B cell (primary cell): Measurements from ENCODE around the gene POLE2. TPM values are rescaled to one million over a fixed set of nuclear protein-coding genes. Genes with fewer than 3 reads are reported as not detected.

ENCODE experiments used
- ATAC-seq: fragments of 200-7000 bp; cut with Tn5 transposase; one replicate; pipeline ENCODE4 v1.10.0; 2021; ENCODE audit warnings: low read depth, mild to moderate bottlenecking, moderate number of reproducible peaks, moderate library complexity
- CTCF ChIA-PET: fragments of 350-600 bp; sonication (Branson Sonifier 250); formaldehyde crosslinking; loops from one replicate; lab custom pipeline; 2021; ENCODE audit warnings: antibody characterized with exemption, inconsistent platforms; lab: Charles Lee
- POLR2A ChIA-PET: fragments of 350-600 bp; sonication (Branson Sonifier 250); formaldehyde crosslinking; loops from one replicate; lab custom pipeline; 2021; ENCODE audit warnings: antibody characterized with exemption; lab: Charles Lee
- DNase-seq: peaks from one replicate; pipeline ENCODE4 v3.0.0; 2013
- H2AFZ ChIP-seq: 2 replicates; pipeline ENCODE4 v1.6.1; 2012; ENCODE audit warnings: mild to moderate bottlenecking, low read depth, low read length; ENCODE audit not compliant: insufficient read depth, poor library complexity, severe bottlenecking
- H3K27ac ChIP-seq, 2 donors: 1 replicate in 1 of 2; 2 replicates in 1 of 2; pipeline ENCODE4 v1.5.1; 2012 to 2013; ENCODE audit warnings: low read length in 2 of 2, mild to moderate bottlenecking in 2 of 2, moderate library complexity in 1 of 2
- H3K27me3 ChIP-seq, 4 experiments: fragments of 200-600 bp in 1 of 4; sonication (generic) in 1 of 4; replicated peaks in 1 of 4; 1 replicate in 2 of 4; 2 replicates in 2 of 4; pipeline versions ENCODE4 v1.6.1 to v1.7.0; 2013 to 2016; ENCODE audit warnings: low read length in 3 of 4, mild to moderate bottlenecking in 2 of 4, mixed read lengths in 1 of 4, moderate library complexity in 1 of 4; ENCODE audit not compliant: insufficient read depth in 4 of 4, control insufficient read depth in 3 of 4; ENCODE audit errors: control extremely low read depth in 1 of 4
- H3K36me3 ChIP-seq, 2 experiments: replicated peaks in 1 of 2; 1 replicate in 1 of 2; 2 replicates in 1 of 2; pipeline versions ENCODE4 v1.6.1 to v1.7.1; 2013; ENCODE audit warnings: low read length in 1 of 2; ENCODE audit not compliant: insufficient read depth in 2 of 2, control insufficient read depth in 1 of 2; ENCODE audit errors: control extremely low read depth in 1 of 2, extremely low read depth in 1 of 2
- H3K4me1 ChIP-seq, 2 donors: fragments of 200-600 bp in 1 of 2; sonication (generic) in 1 of 2; 1 replicate in 1 of 2; 2 replicates in 1 of 2; pipeline versions ENCODE4 v1.5.1 to v1.6.1; 2013 to 2017; ENCODE audit warnings: low read length in 2 of 2; ENCODE audit not compliant: control insufficient read depth in 2 of 2, insufficient read depth in 2 of 2
- H3K4me2 ChIP-seq: replicated peaks from 2 replicates; pipeline ENCODE3; 2012; ENCODE audit warnings: mild to moderate bottlenecking, low read depth, low read length; ENCODE audit not compliant: poor library complexity, severe bottlenecking
- H3K4me3 ChIP-seq, 5 experiments: fragments of 200-600 bp in 1 of 5; sonication (generic) in 1 of 5; 1 replicate in 3 of 5; 2 replicates in 2 of 5; pipeline versions ENCODE4 v1.5.1 to v1.7.0; 2011 to 2016; ENCODE audit warnings: low read length in 4 of 5, mild to moderate bottlenecking in 4 of 5, low read depth in 2 of 5, control low read depth in 1 of 5, moderate library complexity in 1 of 5; ENCODE audit not compliant: insufficient read depth in 1 of 5; ENCODE audit errors: control extremely low read depth in 1 of 5, extremely low read depth in 1 of 5
- H3K79me2 ChIP-seq: fragments of 200-600 bp; sonication (generic); one replicate; pipeline ENCODE4 v1.6.0; 2016; ENCODE audit warnings: low read length; ENCODE audit not compliant: control insufficient read depth, insufficient read depth
- H3K9ac ChIP-seq: fragments of 200-600 bp; sonication (generic); 2 replicates; pipeline ENCODE4 v1.6.1; 2017; ENCODE audit warnings: mild to moderate bottlenecking, low read length, moderate library complexity
- H3K9me3 ChIP-seq, 3 donors: one replicate each; pipeline versions ENCODE4 v1.6.1 to v1.7.1; 2013; ENCODE audit warnings: low read length in 2 of 3; ENCODE audit not compliant: control insufficient read depth in 2 of 3, insufficient read depth in 1 of 3; ENCODE audit errors: control extremely low read depth in 1 of 3
- H4K20me1 ChIP-seq: 2 replicates; pipeline ENCODE4 v1.6.0; 2012; ENCODE audit warnings: mild to moderate bottlenecking, low read length; ENCODE audit not compliant: insufficient read depth, control insufficient read depth, poor library complexity, severe bottlenecking
- H3K27ac Mint-ChIP-seq: one replicate; pipeline ENCODE4 v1.8.0; 2021; ENCODE audit warnings: mixed read lengths
- H3K27me3 Mint-ChIP-seq: one replicate; pipeline ENCODE4 v1.8.0; 2021; ENCODE audit warnings: mixed read lengths
- H3K4me1 Mint-ChIP-seq: one replicate; pipeline ENCODE4 v1.8.0; 2021; ENCODE audit warnings: mixed read lengths
- H3K4me3 Mint-ChIP-seq: one replicate; pipeline ENCODE4 v1.8.0; 2021; ENCODE audit warnings: mixed read lengths
- H3K9me3 Mint-ChIP-seq: one replicate; pipeline ENCODE4 v1.8.0; 2022; ENCODE audit warnings: mixed read lengths; ENCODE audit not compliant: insufficient read depth
- EZH2 ChIP-seq: IDR thresholded peaks from 2 replicates; pipeline ENCODE4 v1.6.1; 2012; ENCODE audit warnings: borderline replicate concordance, low read depth, mild to moderate bottlenecking, moderate library complexity, low read length; ENCODE audit not compliant: insufficient read depth, poor library complexity, severe bottlenecking
- WGBS: methylation state at CpG from one replicate; pipeline ENCODE4 v1.1.5; 2013; ENCODE audit warnings: missing lambda C conversion rate; ENCODE audit not compliant: insufficient coverage; 5-methylcytosine and 5-hydroxymethylcytosine counted together
- intact Hi-C: fragments of 100-400 bp; cut with micrococcal nuclease; formaldehyde crosslinking; loops from one replicate; pipeline ENCODE4 v1.10.0; 2022
- polyA plus RNA-seq: library from polyadenylated mRNA; depleted of rRNA; stranded (reverse); fragments of >200 nt; gene quantifications from 2 replicates; pipeline ENCODE4 v1.2.3, GENCODE V29; 2012
- total RNA-seq, 2 donors: library from RNA; stranded (reverse); fragments of 120-200 nt in 1 of 2; gene quantifications; 1 replicate in 1 of 2; 2 replicates in 1 of 2; pipeline versions ENCODE4 v1.2.3 to v1.2.4, GENCODE V29; 2013 to 2022
- TF ChIP-seq, protein P1 (sequence below): fragments of 200-600 bp; IDR thresholded peaks from one replicate; pipeline ENCODE4 v1.8.0; 2022; ENCODE audit warnings: antibody characterized with exemption, mild to moderate bottlenecking

Gene POLE2
- total and polyA plus RNA-seq, 2 donors (not counting 1 experiment from before 2014, with no cell fraction given) = 1.4 to 2.6 TPM

DNA sequence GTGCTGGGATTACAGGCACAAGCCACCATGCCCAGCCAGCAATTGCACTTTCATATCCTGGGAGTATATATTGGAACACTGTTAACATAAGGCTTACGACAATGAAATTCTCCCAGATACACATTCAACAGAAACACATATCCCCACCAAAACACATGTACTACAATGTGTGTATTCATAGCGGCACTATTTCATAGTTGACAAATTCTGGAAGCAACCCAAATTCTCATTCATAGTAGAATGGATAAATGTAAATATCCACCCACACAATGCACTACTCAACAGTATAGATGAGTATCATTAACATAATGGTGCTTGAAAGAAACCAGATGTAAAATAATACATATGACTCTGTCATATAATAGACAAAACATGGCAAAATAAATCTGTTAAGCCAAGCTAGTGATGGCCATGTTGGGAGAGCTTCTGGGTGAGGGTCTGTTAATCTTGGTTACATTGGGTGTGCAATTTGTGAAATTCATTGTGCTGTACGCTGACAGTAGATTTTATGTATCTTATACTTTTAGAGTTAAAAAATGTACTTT lies 50.4 kb downstream of the POLE2 start:
- POLR2A ChIA-PET = no interaction called here
- DNase-seq = no peak
- Histone ChIP-seq H3K9ac (no peak overlapping the region), H3K4me2 (no peak overlapping the region), H4K20me1 (peaks cover 20% of the 10 kb centered on the region), H3K4me1 (peaks cover 26 to 27% of the 10 kb centered on the region in 2 donors), H3K4me3 (no peak overlapping the region), H3K27ac (no peak overlapping the region), H3K27me3 (no peaks in the 10 kb centered on the region), H3K79me2 (peaks cover 81% of the 10 kb centered on the region), H2AFZ (no peak overlapping the region), H3K9me3 (no peaks in the 10 kb centered on the region), H3K36me3 (peaks cover 0 to 24% of the 10 kb centered on the region in 2 experiments)
- Mint-ChIP-seq H3K4me1 (peaks cover 61% of the 10 kb centered on the region), H3K4me3 (no peak overlapping the region), H3K9me3 (no peaks in the 10 kb centered on the region), H3K27ac (peak overlapping the region; percentile 5), H3K27me3 (no peaks in the 10 kb centered on the region)
- CTCF ChIA-PET = interaction anchor here (0.7 kb wide), 1 partner anchor 1152 kb away, joined by 3 read pairs; no protein-coding TSS in a partner anchor
- no peak for ATAC-seq
- intact Hi-C loops = no loop called here
- TF ChIP-seq EZH2 = no peak
- TF ChIP-seq, protein P1, sequence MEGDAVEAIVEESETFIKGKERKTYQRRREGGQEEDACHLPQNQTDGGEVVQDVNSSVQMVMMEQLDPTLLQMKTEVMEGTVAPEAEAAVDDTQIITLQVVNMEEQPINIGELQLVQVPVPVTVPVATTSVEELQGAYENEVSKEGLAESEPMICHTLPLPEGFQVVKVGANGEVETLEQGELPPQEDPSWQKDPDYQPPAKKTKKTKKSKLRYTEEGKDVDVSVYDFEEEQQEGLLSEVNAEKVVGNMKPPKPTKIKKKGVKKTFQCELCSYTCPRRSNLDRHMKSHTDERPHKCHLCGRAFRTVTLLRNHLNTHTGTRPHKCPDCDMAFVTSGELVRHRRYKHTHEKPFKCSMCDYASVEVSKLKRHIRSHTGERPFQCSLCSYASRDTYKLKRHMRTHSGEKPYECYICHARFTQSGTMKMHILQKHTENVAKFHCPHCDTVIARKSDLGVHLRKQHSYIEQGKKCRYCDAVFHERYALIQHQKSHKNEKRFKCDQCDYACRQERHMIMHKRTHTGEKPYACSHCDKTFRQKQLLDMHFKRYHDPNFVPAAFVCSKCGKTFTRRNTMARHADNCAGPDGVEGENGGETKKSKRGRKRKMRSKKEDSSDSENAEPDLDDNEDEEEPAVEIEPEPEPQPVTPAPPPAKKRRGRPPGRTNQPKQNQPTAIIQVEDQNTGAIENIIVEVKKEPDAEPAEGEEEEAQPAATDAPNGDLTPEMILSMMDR = no peak
- WGBS = no CpG with 5 or more reads among the region's 3 CpGs

DNA sequence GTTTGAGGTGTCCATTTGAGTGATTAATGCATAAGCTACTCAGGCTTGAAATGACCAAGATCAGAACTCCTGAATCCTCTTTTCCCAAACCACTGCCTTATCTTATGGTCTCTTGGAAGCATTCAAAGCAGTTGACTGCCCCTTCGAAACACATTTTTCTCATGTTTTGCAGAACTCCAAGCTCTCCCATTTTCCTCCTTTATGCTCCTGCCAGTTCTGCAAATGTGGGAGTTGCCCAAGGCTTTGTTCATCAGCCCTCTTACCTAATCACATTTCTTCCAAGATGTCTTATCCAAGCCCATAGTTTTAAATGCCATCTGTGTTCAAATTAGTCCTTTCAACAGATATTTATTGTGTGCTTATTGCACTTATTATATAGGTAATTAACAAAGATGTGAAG lies 51.1 kb downstream of the POLE2 start:
- Histone ChIP-seq H3K36me3 (peaks cover 0 to 24% of the 10 kb centered on the region in 2 experiments), H3K27me3 (no peaks in the 10 kb centered on the region), H3K4me1 (peaks cover 23 to 30% of the 10 kb centered on the region in 2 donors), H4K20me1 (peaks cover 20% of the 10 kb centered on the region), H3K79me2 (peaks cover 81% of the 10 kb centered on the region), H2AFZ (no peak overlapping the region), H3K4me2 (peak overlapping the region; percentile 89), H3K4me3 (no peak overlapping the region), H3K27ac (peak overlapping the region in 1 of 2 donors; percentile 97), H3K9ac (no peak overlapping the region), H3K9me3 (no peaks in the 10 kb centered on the region)
- ChIA-PET CTCF (no interaction called here), POLR2A (no interaction called here)
- TF ChIP-seq EZH2 = no peak
- TF ChIP-seq, protein P1 = no peak
- no peaks in the 10 kb centered on the region for H3K9me3 Mint-ChIP-seq
- intact Hi-C loops = no loop called here
- no peak for ATAC-seq
- H3K27me3 Mint-ChIP-seq = no peaks in the 10 kb centered on the region
- peak overlapping the region; percentile 76 for H3K4me3 Mint-ChIP-seq
- no peak for DNase-seq
- peaks cover 58% of the 10 kb centered on the region for H3K4me1 Mint-ChIP-seq
- peak overlapping the region; percentile 83 for H3K27ac Mint-ChIP-seq
- 89% methylated on average over 1 of the region's 1 CpG for WGBS
